ENCODE results near the gene ESRRB.

GRCh38 chr14:76456891-76457586 is 81.1 kb downstream of the ESRRB start:
- TF ChIP-seq, protein P1, sequence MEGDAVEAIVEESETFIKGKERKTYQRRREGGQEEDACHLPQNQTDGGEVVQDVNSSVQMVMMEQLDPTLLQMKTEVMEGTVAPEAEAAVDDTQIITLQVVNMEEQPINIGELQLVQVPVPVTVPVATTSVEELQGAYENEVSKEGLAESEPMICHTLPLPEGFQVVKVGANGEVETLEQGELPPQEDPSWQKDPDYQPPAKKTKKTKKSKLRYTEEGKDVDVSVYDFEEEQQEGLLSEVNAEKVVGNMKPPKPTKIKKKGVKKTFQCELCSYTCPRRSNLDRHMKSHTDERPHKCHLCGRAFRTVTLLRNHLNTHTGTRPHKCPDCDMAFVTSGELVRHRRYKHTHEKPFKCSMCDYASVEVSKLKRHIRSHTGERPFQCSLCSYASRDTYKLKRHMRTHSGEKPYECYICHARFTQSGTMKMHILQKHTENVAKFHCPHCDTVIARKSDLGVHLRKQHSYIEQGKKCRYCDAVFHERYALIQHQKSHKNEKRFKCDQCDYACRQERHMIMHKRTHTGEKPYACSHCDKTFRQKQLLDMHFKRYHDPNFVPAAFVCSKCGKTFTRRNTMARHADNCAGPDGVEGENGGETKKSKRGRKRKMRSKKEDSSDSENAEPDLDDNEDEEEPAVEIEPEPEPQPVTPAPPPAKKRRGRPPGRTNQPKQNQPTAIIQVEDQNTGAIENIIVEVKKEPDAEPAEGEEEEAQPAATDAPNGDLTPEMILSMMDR (IDR thresholded peaks at IDR 0.05), result no peak
- TF ChIP-seq ZFX (IDR thresholded peaks at IDR 0.05; ENCODE audit: borderline replicate concordance), result no peak
